ENCODE measurements around the gene ETS1.

ETS1 gene

DNA sequence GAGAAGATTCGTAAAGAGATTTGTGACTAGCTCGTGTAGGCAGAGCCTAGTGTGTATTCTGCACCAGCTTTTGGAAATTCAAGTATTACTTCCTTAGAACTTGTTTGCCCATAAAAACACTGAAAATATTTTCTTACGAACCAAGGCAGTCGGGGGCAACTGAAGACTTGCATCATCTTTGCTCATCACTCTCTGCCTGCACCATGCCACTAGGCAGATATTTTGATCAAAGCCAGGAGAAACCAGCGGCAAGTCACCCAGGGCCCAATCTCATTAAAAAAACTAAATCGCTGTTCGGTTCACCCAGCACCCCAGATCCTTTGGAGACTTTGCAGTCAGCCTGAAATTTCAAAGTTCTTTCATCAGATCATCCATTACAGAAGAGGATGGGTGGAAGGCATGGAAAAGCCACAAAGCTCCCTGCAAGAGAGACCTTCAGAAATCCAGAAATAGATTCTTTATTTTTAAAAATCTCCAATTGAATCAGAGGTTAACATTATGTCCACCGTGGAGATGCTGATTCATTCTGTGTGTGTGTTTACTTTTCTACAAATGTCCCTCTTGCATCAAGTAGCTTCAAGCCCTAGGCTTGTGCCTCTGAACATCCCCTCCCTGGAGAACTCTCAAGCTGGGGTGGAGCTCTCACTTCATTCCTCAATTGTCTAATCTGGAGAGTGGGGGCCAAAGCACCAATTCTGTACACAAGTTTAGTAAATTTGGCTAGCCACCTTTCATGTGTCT is 78.4 kb downstream of the ETS1 start (continued):
- TF ChIP-seq, protein P1, sequence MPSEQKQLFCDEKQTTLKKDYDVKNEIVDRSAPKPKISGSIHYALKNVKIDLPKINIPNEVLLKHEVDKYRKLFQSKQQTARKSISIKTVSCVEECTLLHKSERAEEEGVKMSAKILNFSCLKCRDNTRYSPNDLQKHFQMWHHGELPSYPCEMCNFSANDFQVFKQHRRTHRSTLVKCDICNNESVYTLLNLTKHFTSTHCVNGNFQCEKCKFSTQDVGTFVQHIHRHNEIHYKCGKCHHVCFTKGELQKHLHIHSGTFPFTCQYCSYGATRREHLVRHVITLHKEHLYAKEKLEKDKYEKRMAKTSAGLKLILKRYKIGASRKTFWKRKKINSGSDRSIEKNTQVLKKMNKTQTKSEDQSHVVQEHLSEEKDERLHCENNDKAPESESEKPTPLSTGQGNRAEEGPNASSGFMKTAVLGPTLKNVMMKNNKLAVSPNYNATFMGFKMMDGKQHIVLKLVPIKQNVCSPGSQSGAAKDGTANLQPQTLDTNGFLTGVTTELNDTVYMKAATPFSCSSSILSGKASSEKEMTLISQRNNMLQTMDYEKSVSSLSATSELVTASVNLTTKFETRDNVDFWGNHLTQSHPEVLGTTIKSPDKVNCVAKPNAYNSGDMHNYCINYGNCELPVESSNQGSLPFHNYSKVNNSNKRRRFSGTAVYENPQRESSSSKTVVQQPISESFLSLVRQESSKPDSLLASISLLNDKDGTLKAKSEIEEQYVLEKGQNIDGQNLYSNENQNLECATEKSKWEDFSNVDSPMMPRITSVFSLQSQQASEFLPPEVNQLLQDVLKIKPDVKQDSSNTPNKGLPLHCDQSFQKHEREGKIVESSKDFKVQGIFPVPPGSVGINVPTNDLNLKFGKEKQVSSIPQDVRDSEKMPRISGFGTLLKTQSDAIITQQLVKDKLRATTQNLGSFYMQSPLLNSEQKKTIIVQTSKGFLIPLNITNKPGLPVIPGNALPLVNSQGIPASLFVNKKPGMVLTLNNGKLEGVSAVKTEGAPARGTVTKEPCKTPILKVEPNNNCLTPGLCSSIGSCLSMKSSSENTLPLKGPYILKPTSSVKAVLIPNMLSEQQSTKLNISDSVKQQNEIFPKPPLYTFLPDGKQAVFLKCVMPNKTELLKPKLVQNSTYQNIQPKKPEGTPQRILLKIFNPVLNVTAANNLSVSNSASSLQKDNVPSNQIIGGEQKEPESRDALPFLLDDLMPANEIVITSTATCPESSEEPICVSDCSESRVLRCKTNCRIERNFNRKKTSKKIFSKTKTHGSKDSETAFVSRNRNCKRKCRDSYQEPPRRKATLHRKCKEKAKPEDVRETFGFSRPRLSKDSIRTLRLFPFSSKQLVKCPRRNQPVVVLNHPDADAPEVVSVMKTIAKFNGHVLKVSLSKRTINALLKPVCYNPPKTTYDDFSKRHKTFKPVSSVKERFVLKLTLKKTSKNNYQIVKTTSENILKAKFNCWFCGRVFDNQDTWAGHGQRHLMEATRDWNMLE (tag by site-specific recombination; conservative IDR thresholded peaks at IDR 0.05; ENCODE audit: low read depth), result no peak
- TF ChIP-seq MEIS1 (CRISPR knock-in tag; IDR thresholded peaks at IDR 0.05; ENCODE audit: borderline replicate concordance), result no peak
- TF ChIP-seq ZNF664 (tag by site-specific recombination; IDR thresholded peaks at IDR 0.05), result no peak
- TF ChIP-seq, protein P2, sequence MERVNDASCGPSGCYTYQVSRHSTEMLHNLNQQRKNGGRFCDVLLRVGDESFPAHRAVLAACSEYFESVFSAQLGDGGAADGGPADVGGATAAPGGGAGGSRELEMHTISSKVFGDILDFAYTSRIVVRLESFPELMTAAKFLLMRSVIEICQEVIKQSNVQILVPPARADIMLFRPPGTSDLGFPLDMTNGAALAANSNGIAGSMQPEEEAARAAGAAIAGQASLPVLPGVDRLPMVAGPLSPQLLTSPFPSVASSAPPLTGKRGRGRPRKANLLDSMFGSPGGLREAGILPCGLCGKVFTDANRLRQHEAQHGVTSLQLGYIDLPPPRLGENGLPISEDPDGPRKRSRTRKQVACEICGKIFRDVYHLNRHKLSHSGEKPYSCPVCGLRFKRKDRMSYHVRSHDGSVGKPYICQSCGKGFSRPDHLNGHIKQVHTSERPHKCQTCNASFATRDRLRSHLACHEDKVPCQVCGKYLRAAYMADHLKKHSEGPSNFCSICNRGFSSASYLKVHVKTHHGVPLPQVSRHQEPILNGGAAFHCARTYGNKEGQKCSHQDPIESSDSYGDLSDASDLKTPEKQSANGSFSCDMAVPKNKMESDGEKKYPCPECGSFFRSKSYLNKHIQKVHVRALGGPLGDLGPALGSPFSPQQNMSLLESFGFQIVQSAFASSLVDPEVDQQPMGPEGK (tag by site-specific recombination; IDR thresholded peaks at IDR 0.05), result no peak
- no peak for TF ChIP-seq ZBTB20 (tag by site-specific recombination; IDR thresholded peaks at IDR 0.05)
- no peak for TF ChIP-seq ZFP37 (tag by site-specific recombination; IDR thresholded peaks at IDR 0.05)
- TF ChIP-seq, protein P3, sequence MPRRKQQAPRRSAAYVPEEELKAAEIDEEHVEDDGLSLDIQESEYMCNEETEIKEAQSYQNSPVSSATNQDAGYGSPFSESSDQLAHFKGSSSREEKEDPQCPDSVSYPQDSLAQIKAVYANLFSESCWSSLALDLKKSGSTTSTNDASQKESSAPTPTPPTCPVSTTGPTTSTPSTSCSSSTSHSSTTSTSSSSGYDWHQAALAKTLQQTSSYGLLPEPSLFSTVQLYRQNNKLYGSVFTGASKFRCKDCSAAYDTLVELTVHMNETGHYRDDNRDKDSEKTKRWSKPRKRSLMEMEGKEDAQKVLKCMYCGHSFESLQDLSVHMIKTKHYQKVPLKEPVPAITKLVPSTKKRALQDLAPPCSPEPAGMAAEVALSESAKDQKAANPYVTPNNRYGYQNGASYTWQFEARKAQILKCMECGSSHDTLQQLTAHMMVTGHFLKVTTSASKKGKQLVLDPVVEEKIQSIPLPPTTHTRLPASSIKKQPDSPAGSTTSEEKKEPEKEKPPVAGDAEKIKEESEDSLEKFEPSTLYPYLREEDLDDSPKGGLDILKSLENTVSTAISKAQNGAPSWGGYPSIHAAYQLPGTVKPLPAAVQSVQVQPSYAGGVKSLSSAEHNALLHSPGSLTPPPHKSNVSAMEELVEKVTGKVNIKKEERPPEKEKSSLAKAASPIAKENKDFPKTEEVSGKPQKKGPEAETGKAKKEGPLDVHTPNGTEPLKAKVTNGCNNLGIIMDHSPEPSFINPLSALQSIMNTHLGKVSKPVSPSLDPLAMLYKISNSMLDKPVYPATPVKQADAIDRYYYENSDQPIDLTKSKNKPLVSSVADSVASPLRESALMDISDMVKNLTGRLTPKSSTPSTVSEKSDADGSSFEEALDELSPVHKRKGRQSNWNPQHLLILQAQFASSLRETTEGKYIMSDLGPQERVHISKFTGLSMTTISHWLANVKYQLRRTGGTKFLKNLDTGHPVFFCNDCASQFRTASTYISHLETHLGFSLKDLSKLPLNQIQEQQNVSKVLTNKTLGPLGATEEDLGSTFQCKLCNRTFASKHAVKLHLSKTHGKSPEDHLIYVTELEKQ (tag by site-specific recombination; IDR thresholded peaks at IDR 0.05; ENCODE audit: borderline replicate concordance), result no peak
- no peak for TF ChIP-seq CTCF (tag by site-specific recombination; IDR thresholded peaks at IDR 0.05)
- TF ChIP-seq, protein P4, sequence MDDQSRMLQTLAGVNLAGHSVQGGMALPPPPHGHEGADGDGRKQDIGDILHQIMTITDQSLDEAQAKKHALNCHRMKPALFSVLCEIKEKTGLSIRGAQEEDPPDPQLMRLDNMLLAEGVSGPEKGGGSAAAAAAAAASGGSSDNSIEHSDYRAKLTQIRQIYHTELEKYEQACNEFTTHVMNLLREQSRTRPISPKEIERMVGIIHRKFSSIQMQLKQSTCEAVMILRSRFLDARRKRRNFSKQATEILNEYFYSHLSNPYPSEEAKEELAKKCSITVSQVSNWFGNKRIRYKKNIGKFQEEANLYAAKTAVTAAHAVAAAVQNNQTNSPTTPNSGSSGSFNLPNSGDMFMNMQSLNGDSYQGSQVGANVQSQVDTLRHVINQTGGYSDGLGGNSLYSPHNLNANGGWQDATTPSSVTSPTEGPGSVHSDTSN (CRISPR knock-in tag; IDR thresholded peaks at IDR 0.05), result no peak
- no peak for TF ChIP-seq ZNF645 (tag by site-specific recombination; IDR thresholded peaks at IDR 0.05)

Measured in HEK293 (cell line).